Measurements from ENCODE around the gene TNRC18. TPM values are rescaled to one million over a fixed set of nuclear protein-coding genes. Genes with fewer than 3 reads are reported as not detected.

Gene TNRC18
- total RNA-seq, 1 donor from 2014 or later, result 104 TPM

DNA sequence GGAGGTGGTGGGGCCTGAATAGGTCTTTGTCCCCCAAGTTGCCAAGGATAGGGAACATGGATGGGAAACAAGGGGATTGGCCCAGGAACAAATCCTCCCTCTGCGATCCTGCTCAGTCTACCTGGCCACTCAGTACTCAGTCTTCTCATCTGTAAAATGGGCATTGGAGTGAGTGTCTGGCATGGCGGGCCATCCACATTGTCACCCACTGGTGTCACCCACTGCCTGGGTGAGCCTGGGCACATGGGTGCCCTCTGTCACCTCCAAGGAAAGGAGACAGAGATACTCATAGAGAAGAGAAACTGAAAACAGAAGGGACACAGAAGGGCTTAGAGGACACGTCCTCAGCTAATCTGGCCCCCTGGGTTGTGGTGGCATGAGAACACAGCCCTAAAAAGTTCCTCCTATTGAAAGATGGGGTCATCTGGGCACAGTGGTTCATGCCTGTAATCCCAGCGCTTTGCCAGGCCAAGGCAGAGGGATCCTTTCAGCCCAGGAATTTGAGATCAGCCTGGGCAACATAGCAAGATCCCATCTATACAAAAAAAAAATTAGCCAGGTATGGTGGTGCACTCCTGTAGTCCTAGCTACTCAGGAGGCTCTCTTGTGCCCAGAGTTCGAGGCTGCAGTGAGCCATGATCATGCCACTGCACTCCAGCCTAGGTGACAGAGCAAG, 12.5 kb upstream of the TNRC18 start:
- intact Hi-C loops (cut with DNase I), result no loop called here
- no peaks in the 10 kb centered on the region for H3K36me3 ChIP-seq
- DNase-seq (no peak), ATAC-seq (no peak)
- no peaks in the 10 kb centered on the region for H3K4me1 ChIP-seq
- H3K4me3 ChIP-seq, result no peak overlapping the region
- H3K27ac ChIP-seq, result no peak overlapping the region
- TF ChIP-seq CTCF (IDR thresholded peaks at IDR 0.05), result no peak
- peaks cover 11% of the 10 kb centered on the region for H3K9me3 ChIP-seq
- no peaks in the 10 kb centered on the region for H3K27me3 ChIP-seq (ENCODE audit: low read depth)

DNA sequence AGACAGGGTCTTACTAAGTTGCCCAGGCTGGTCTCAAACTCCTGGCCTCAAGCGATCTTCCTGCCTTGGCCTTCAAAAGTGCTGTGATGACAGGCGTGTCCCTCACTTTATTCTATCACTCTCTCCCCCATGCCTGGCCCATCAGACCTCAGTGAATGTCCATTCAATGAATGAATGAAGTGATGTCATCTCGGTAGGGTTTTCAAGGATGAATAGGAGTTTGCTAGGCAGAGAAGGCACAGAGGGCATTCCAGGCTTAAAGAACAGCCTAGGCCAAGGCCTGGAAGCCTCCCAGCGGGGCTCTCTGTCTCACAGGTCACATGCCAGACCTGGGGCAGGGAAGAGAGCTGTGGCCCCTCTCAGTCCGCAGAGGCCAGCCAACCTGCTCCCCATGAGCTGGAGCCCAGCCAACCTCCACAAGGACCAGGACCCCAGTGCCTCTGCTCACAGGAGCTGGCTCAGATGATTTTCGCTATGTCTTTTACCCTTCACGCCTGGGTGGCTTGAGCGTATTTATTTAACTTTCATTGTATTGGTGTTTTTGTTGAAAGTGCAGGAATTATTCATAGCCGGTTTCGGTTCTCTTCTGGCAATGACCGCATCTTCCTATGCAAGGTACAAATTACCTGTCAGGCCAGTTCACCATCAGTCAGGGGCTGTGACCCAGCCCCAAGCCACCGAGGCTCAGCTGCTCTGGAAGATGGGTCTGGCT, 11.8 kb upstream of the TNRC18 start:
- intact Hi-C loops (cut with DNase I), result no loop called here
- Histone ChIP-seq H3K27me3 (ENCODE audit: low read depth) (no peaks in the 10 kb centered on the region), H3K36me3 (no peaks in the 10 kb centered on the region), H3K4me3 (no peak overlapping the region), H3K9me3 (peaks cover 11% of the 10 kb centered on the region), H3K4me1 (peaks cover 3% of the 10 kb centered on the region), H3K27ac (no peak overlapping the region)
- TF ChIP-seq CTCF (IDR thresholded peaks at IDR 0.05), result no peak
- DNase-seq (no peak), ATAC-seq (no peak)

DNA sequence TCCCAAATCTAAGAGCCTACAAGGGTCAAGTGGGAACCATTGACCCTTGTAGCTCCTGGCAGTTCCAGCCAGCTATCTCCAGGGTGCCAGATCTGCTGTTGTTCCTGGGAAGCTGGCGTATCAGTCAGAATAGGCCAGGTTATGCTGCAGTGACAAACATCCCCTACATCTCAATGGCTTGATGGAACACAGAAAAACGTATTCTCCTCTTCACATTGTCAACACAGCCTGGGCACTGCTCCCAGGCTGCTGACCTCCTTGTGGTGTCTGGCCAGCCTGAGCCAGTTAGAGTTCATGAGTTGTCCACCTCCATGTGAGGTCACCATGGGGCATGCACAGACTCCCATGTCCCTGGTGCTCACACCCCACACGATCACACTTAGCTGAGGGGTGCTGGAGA, 9.5 kb upstream of the TNRC18 start:
- ATAC-seq, result no peak
- no peak for DNase-seq
- Histone ChIP-seq H3K27ac (no peak overlapping the region), H3K4me3 (no peak overlapping the region), H3K27me3 (ENCODE audit: low read depth) (no peaks in the 10 kb centered on the region), H3K4me1 (peaks cover 25% of the 10 kb centered on the region), H3K9me3 (peaks cover 11% of the 10 kb centered on the region), H3K36me3 (no peaks in the 10 kb centered on the region)
- intact Hi-C loops (cut with DNase I), result no loop called here
- TF ChIP-seq CTCF (IDR thresholded peaks at IDR 0.05), result no peak

- peaks cover 29% of the 10 kb centered on the region for H3K4me1 ChIP-seq
- intact Hi-C loops (cut with DNase I), result no loop called here
- peaks cover 10% of the 10 kb centered on the region for H3K9me3 ChIP-seq
- H3K36me3 ChIP-seq, result no peaks in the 10 kb centered on the region
- no peaks in the 10 kb centered on the region for H3K27me3 ChIP-seq (ENCODE audit: low read depth)
- H3K27ac ChIP-seq, result no peak overlapping the region
- no peak overlapping the region for H3K4me3 ChIP-seq
- DNase-seq (no peak), ATAC-seq (no peak)
- no peak for TF ChIP-seq CTCF (IDR thresholded peaks at IDR 0.05)
These were observed 9.1 kb upstream of the TNRC18 start for GRCh38 chr7:5432691-5433090.

DNA sequence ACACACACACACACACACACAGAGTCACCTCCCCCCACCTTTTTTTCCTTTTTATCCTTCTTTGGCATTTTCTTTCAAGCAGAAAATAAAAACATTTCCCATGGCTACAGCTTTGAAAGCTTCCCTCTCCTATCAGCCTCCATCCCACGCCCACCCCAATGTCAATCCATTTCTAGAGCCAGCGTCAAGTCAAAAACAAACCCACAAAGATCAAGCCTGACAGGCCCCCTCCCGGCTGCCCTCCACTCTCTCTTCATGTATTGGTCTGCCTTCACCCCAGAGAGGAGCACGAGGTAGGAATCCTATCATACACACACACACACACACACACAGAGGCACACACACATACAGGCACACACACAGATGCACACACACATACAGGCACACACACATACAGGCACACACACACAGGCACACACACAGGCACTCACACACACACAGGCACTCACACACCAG, 8.0 kb upstream of the TNRC18 start:
- TF ChIP-seq CTCF (IDR thresholded peaks at IDR 0.05), result no peak
- Histone ChIP-seq H3K27me3 (ENCODE audit: low read depth) (no peaks in the 10 kb centered on the region), H3K9me3 (peaks cover 4% of the 10 kb centered on the region), H3K4me3 (no peak overlapping the region), H3K27ac (no peak overlapping the region), H3K4me1 (peaks cover 29% of the 10 kb centered on the region), H3K36me3 (no peaks in the 10 kb centered on the region)
- intact Hi-C loops (cut with DNase I), result no loop called here
- ATAC-seq (no peak), DNase-seq (no peak)
